Panc1 (cell line): ENCODE data around the gene SOX3. TPM values are rescaled to one million over a fixed set of nuclear protein-coding genes. Genes with fewer than 3 reads are reported as not detected.

Experiments
- ATAC-seq: fragments of 200-7000 bp; cut with Tn5 transposase; 2 replicates; pipeline ENCODE4 v1.9.1; 2020; ENCODE audit warnings: mild to moderate bottlenecking, moderate library complexity
- BruUV-seq: library from RNA; stranded (reverse); fragments of 400-500 nt; replicated peaks from 2 replicates; lab custom pipeline; 2021; lab: Mats Ljungman, UMichigan
- CTCF ChIA-PET: fragments of 300-600 bp; sonication (Branson Sonifier 250); formaldehyde crosslinking; loops from one replicate; lab custom pipeline; 2022; ENCODE audit warnings: antibody characterized with exemption; lab: Charles Lee
- POLR2A ChIA-PET: fragments of 300-600 bp; sonication (Branson Sonifier 250); formaldehyde crosslinking; loops from one replicate; lab custom pipeline; 2022; ENCODE audit warnings: antibody characterized with exemption; lab: Charles Lee
- DNase-seq: peaks from one replicate; pipeline ENCODE4 v3.0.0-alpha.2; 2010; ENCODE audit warnings: low read depth, low spot score
- H3K27ac ChIP-seq: 2 replicates; pipeline ENCODE4 v1.5.1; 2011; ENCODE audit warnings: mild to moderate bottlenecking, low read length, inconsistent platforms
- H3K27me3 ChIP-seq: fragments of 200-500 bp; sonication (Bioruptor generic); 2 replicates; pipeline ENCODE4 v1.6.0; 2014; ENCODE audit warnings: low read length, inconsistent platforms; ENCODE audit not compliant: control insufficient read depth, insufficient read depth
- H3K36me3 ChIP-seq: fragments of 200-500 bp; sonication (Bioruptor generic); 2 replicates; pipeline ENCODE4 v1.5.1; 2014; ENCODE audit warnings: inconsistent platforms, mild to moderate bottlenecking, low read length, moderate library complexity; ENCODE audit not compliant: control insufficient read depth, insufficient read depth
- H3K4me1 ChIP-seq: 2 replicates; pipeline ENCODE4 v1.5.1; 2011; ENCODE audit warnings: inconsistent platforms, mild to moderate bottlenecking, low read length, moderate library complexity; ENCODE audit not compliant: control insufficient read depth, insufficient read depth
- H3K4me3 ChIP-seq, 2 experiments: 2 replicates each; pipeline ENCODE4 v1.5.1; 2011 to 2012; ENCODE audit warnings: low read depth in 2 of 2, low read length in 2 of 2, mild to moderate bottlenecking in 2 of 2, inconsistent platforms in 1 of 2, moderate library complexity in 1 of 2
- H3K9me3 ChIP-seq: fragments of 200-500 bp; sonication (Bioruptor generic); 2 replicates; pipeline ENCODE4 v1.5.1; 2014; ENCODE audit warnings: low read depth, mild to moderate bottlenecking, inconsistent platforms, low read length, moderate library complexity; ENCODE audit not compliant: control insufficient read depth, insufficient read depth
- CTCF ChIP-seq: fragments of 450-650 bp; IDR thresholded peaks from 2 replicates; pipeline ENCODE4 v1.5.1; 2017; ENCODE audit warnings: mild to moderate bottlenecking
- POLR2AphosphoS5 ChIP-seq: IDR thresholded peaks from 2 replicates; pipeline ENCODE4 v1.6.1; 2012; ENCODE audit warnings: mild to moderate bottlenecking, low read depth, low read length, moderate library complexity
- REST ChIP-seq, 2 experiments: IDR thresholded peaks; 2 replicates each; pipeline ENCODE4 v1.6.1; 2011 to 2012; ENCODE audit warnings: low read depth in 2 of 2, control low read depth in 1 of 2, low read length in 1 of 2, mild to moderate bottlenecking in 1 of 2, moderate library complexity in 1 of 2; ENCODE audit not compliant: insufficient read depth in 1 of 2
- SIN3A ChIP-seq: IDR thresholded peaks from 2 replicates; pipeline ENCODE4 v1.6.1; 2012; ENCODE audit warnings: low read depth, mild to moderate bottlenecking, low read length, moderate library complexity, borderline replicate concordance; ENCODE audit not compliant: insufficient read depth
- TCF7L2 ChIP-seq: IDR thresholded peaks from 2 replicates; pipeline ENCODE4 v1.6.1; 2011; ENCODE audit warnings: mild to moderate bottlenecking, low read depth, low read length, inconsistent platforms
- in situ Hi-C: cut with HindIII; loops from 2 replicates; pipeline ENCODE4 v1.10.0; 2016; ENCODE audit warnings: low sequenced_read_pairs, low pct_unique_long_range_greater_than_20kb
- intact Hi-C: fragments of 100-400 bp; cut with micrococcal nuclease; formaldehyde crosslinking; loops from one replicate; pipeline ENCODE4 v1.10.0; 2022; ENCODE audit not compliant: unreplicated experiment
- total RNA-seq: library from RNA; stranded (reverse); gene quantifications from one replicate; pipeline ENCODE4 v1.2.1, GENCODE V29; 2021; ENCODE audit not compliant: unreplicated experiment

SOX3 gene
- total RNA-seq, 1 experiment from 2014 or later, result not detected

DNA sequence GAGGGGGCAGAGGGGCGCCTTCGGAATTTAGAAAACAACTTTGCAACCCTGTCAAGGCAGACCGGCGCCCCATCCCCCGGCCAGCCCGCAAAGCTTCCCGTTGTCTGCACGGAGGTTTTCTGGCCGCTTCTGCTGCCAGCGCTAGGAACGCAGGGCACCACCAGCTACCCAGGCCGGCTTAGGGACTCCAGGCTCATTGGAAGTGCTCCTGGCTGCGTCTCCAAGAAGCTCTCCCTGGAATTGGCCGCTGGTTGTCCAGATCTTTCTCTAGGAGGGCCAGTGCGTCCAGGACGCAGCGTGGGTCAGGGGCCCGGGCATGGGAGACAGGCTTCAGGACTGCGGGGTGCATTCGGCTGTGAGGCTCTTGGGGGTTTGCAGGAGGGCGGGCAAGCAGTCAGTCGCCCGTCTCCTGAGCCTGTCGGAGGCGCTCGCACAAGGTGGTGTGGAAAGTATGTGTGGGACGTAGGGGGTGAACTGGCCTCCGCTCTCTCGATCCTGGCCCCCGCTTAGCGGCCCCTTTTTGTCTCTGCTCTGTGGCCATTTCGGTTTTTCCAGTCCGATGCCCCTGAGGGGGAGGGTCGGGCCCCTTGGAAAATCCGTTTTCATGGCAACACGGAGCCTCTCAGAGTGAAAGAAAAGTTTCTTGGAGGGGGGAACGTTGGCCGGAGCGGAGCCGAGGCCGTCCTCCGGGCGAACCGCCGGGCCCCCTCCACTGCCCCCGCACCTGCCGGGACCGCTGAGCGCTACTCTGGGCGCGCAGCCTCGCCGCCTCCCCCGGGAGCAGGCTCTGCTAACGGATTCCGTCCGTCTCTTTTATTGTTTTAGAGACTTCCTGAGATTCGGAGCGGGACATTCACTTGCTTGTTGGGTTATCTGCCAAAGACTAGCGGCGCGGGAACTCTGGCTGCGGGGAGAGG is 810 bp upstream of the SOX3 start:
- H3K36me3 ChIP-seq, result no peaks in the 10 kb centered on the region
- no peak for ATAC-seq
- H3K4me3 ChIP-seq, result no peak overlapping the region
- H3K27ac ChIP-seq, result no peak overlapping the region
- in situ Hi-C loops (no loop called here), intact Hi-C loops (no loop called here)
- H3K9me3 ChIP-seq, result no peaks in the 10 kb centered on the region
- no TSS peak for BruUV-seq
- no peaks in the 10 kb centered on the region for H3K27me3 ChIP-seq
- H3K4me1 ChIP-seq, result no peaks in the 10 kb centered on the region
- ChIA-PET POLR2A (no interaction called here), CTCF (no interaction called here)
- TF ChIP-seq TCF7L2, result no peak
- no peak for TF ChIP-seq REST (IDR thresholded peaks at IDR 0.05; ENCODE audit: insufficient read depth in 1 of 2, low read depth in 2 of 2, low read length in 1 of 2)
- TF ChIP-seq CTCF, result no peak
- TF ChIP-seq SIN3A, result no peak
- TF ChIP-seq POLR2AphosphoS5, result no peak
- no peak for DNase-seq

GRCh38 chrX:140503714-140504351 is 1.0 kb downstream of the SOX3 start:
- Histone ChIP-seq H3K36me3 (no peaks in the 10 kb centered on the region), H3K27me3 (no peaks in the 10 kb centered on the region), H3K4me1 (no peaks in the 10 kb centered on the region), H3K27ac (no peak overlapping the region), H3K4me3 (no peak overlapping the region), H3K9me3 (no peaks in the 10 kb centered on the region)
- no TSS peak for BruUV-seq
- intact Hi-C loops (no loop called here), in situ Hi-C loops (no loop called here)
- ChIA-PET CTCF (no interaction called here), POLR2A (no interaction called here)
- no peak for ATAC-seq
- DNase-seq, result no peak
- TF ChIP-seq TCF7L2, result no peak
- no peak for TF ChIP-seq SIN3A
- TF ChIP-seq CTCF, result no peak
